IMR-90 (cell line): ENCODE data around the gene ANP32A. TPM values are rescaled to one million over a fixed set of nuclear protein-coding genes. Genes with fewer than 3 reads are reported as not detected.

Source experiments
- ATAC-seq: fragments of 200-7000 bp; cut with Tn5 transposase; 2 replicates; pipeline ENCODE4 v1.9.1; 2020; ENCODE audit warnings: low read depth, mild to moderate bottlenecking, moderate library complexity
- BruUV-seq: library from RNA; stranded (reverse); fragments of 400-500 nt; replicated peaks from 2 replicates; lab custom pipeline; 2021; lab: Mats Ljungman, UMichigan
- CTCF ChIA-PET: fragments of 300-600 bp; formaldehyde crosslinking; extraction: SDS; loops from one replicate; lab custom pipeline; 2021; ENCODE audit warnings: antibody characterized with exemption; lab: Yijun Ruan, JAX
- POLR2A ChIA-PET: fragments of 300-600 bp; sonication (Branson Sonifier 250); formaldehyde crosslinking; loops from one replicate; lab custom pipeline; 2022; ENCODE audit warnings: antibody characterized with exemption; ENCODE audit not compliant: unreplicated experiment; lab: Charles Lee
- DNase-seq: peaks from one replicate; pipeline ENCODE4 v3.0.0; 2013
- H2AFZ ChIP-seq: replicated peaks from 2 replicates; pipeline ENCODE3; 2013; ENCODE audit warnings: low read length, mild to moderate bottlenecking; ENCODE audit not compliant: poor library complexity
- H2AK5ac ChIP-seq: 2 replicates; pipeline ENCODE4 v1.6.1; 2013; ENCODE audit warnings: low read depth, low read length, inconsistent platforms
- H2AK9ac ChIP-seq: replicated peaks from 2 replicates; pipeline ENCODE3; 2013; ENCODE audit warnings: mild to moderate bottlenecking, low read depth, low read length, moderate library complexity; ENCODE audit not compliant: poor library complexity
- H2BK120ac ChIP-seq: 2 replicates; pipeline ENCODE4 v1.6.1; 2013; ENCODE audit warnings: low read depth, low read length, inconsistent platforms
- H2BK15ac ChIP-seq: 3 replicates; pipeline ENCODE4 v1.6.1; 2013; ENCODE audit warnings: low read depth, low read length, inconsistent platforms
- H2BK20ac ChIP-seq: 2 replicates; pipeline ENCODE4 v1.6.1; 2013; ENCODE audit warnings: low read depth, mild to moderate bottlenecking, inconsistent platforms, low read length, moderate library complexity
- H2BK5ac ChIP-seq: 2 replicates; pipeline ENCODE4 v1.6.1; 2013; ENCODE audit warnings: mild to moderate bottlenecking, low read depth, low read length, inconsistent platforms; ENCODE audit not compliant: poor library complexity, severe bottlenecking
- H3K14ac ChIP-seq: replicated peaks from 2 replicates; pipeline ENCODE4 v1.6.1; 2013; ENCODE audit warnings: low read depth, low read length, inconsistent platforms
- H3K18ac ChIP-seq: 2 replicates; pipeline ENCODE4 v1.6.1; 2013; ENCODE audit warnings: low read depth, low read length, control low read depth
- H3K23ac ChIP-seq: 2 replicates; pipeline ENCODE4 v1.6.1; 2013; ENCODE audit warnings: low read depth, low read length, inconsistent platforms
- H3K27ac ChIP-seq: 2 replicates; pipeline ENCODE4 v1.5.1; 2013; ENCODE audit warnings: mild to moderate bottlenecking, control low read depth, low read length; ENCODE audit not compliant: insufficient read depth
- H3K27me3 ChIP-seq: 2 replicates; pipeline ENCODE4 v1.6.1; 2013; ENCODE audit warnings: low read length; ENCODE audit not compliant: control insufficient read depth, insufficient read depth
- H3K36me3 ChIP-seq: 2 replicates; pipeline ENCODE4 v1.6.1; 2013; ENCODE audit warnings: low read length, mixed read lengths; ENCODE audit not compliant: control insufficient read depth, insufficient read depth
- H3K4ac ChIP-seq: 2 replicates; pipeline ENCODE4 v1.6.1; 2013; ENCODE audit warnings: low read depth, low read length, inconsistent platforms
- H3K4me1 ChIP-seq: 2 replicates; pipeline ENCODE4 v1.6.1; 2013; ENCODE audit warnings: low read length, mixed read lengths; ENCODE audit not compliant: control insufficient read depth, insufficient read depth
- H3K4me2 ChIP-seq: 2 replicates; pipeline ENCODE4 v1.6.1; 2013; ENCODE audit warnings: low read depth, mild to moderate bottlenecking, control low read depth, low read length, moderate library complexity
- H3K4me3 ChIP-seq: 2 replicates; pipeline ENCODE4 v1.5.1; 2013; ENCODE audit warnings: low read depth, mild to moderate bottlenecking, control low read depth, low read length, moderate library complexity; ENCODE audit not compliant: insufficient read depth
- H3K56ac ChIP-seq: 2 replicates; pipeline ENCODE4 v1.6.1; 2013; ENCODE audit warnings: low read length, inconsistent platforms; ENCODE audit not compliant: insufficient read depth; ENCODE audit errors: extremely low read depth
- H3K79me1 ChIP-seq, 2 experiments: 2 replicates each; pipeline ENCODE4 v1.6.1; 2013; ENCODE audit warnings: low read length in 2 of 2, inconsistent platforms in 1 of 2, low read depth in 1 of 2
- H3K9ac ChIP-seq: 2 replicates; pipeline ENCODE4 v1.6.1; 2013; ENCODE audit warnings: low read depth, low read length, control low read depth
- H3K9me1 ChIP-seq: 2 replicates; pipeline ENCODE4 v1.6.1; 2013; ENCODE audit warnings: low read length, inconsistent platforms; ENCODE audit not compliant: insufficient read depth
- H3K9me3 ChIP-seq: 2 replicates; pipeline ENCODE4 v1.6.1; 2013; ENCODE audit warnings: low read length; ENCODE audit not compliant: control insufficient read depth, insufficient read depth
- H4K20me1 ChIP-seq: 2 replicates; pipeline ENCODE4 v1.6.1; 2013; ENCODE audit warnings: low read length, inconsistent platforms; ENCODE audit not compliant: insufficient read depth
- H4K5ac ChIP-seq: 2 replicates; pipeline ENCODE4 v1.6.1; 2013; ENCODE audit warnings: mild to moderate bottlenecking, low read depth, low read length, control low read depth
- H4K8ac ChIP-seq, 2 experiments: 2 replicates each; pipeline ENCODE4 v1.6.1; 2013; ENCODE audit warnings: low read depth in 2 of 2, low read length in 2 of 2, control low read depth in 1 of 2, inconsistent platforms in 1 of 2
- H4K91ac ChIP-seq: 2 replicates; pipeline ENCODE4 v1.6.1; 2013; ENCODE audit warnings: low read depth, low read length, inconsistent platforms; ENCODE audit not compliant: insufficient read depth
- POLR2A ChIP-seq: IDR thresholded peaks from 2 replicates; pipeline ENCODE4 v1.6.1; 2012; ENCODE audit warnings: mild to moderate bottlenecking, low read depth, low read length
- WGBS, 2 experiments: methylation state at CpG; one replicate each; pipeline versions ENCODE4 v1.1.5 to v1.1.7; 2013; ENCODE audit warnings: missing lambda C conversion rate in 2 of 2; ENCODE audit not compliant: insufficient read length in 1 of 2; ENCODE audit errors: extremely low coverage in 2 of 2; 5-methylcytosine and 5-hydroxymethylcytosine counted together
- dilution Hi-C: fragments of 300-500 bp; cut with HindIII; formaldehyde crosslinking; loops from one replicate; pipeline ENCODE4 v1.14.3; 2018; ENCODE audit warnings: low sequenced_read_pairs; ENCODE audit not compliant: unreplicated experiment
- in situ Hi-C: fragments of 300-500 bp; cut with MboI; formaldehyde crosslinking; loops from 3 replicates; pipeline ENCODE4 v1.14.3; 2019; ENCODE audit warnings: low sequenced_read_pairs, inconsistent platforms, mixed read lengths
- intact Hi-C: fragments of 100-400 bp; cut with micrococcal nuclease; formaldehyde crosslinking; loops from 2 replicates; pipeline ENCODE4 v1.10.0; 2022
- polyA plus RNA-seq, 3 experiments: library from polyadenylated mRNA; depleted of rRNA; stranded (reverse); fragments of >200 nt; gene quantifications; 2 replicates each; pipeline ENCODE4 v1.2.3, GENCODE V29; 2012; ENCODE audit warnings: low replicate concordance in 1 of 3
- total RNA-seq: library from RNA; depleted of rRNA; stranded (reverse); fragments of >200 nt; gene quantifications from 2 replicates; pipeline ENCODE4 v1.2.3, GENCODE V29; 2012

The ANP32A gene
- total and polyA plus RNA-seq, 2 of the 4 experiments (the other 2 are of a cell fraction) = 62.4 to 72.8 TPM

- ATAC-seq (no peak), DNase-seq (no peak)
- Histone ChIP-seq H2AK9ac (no peak overlapping the region), H3K9me3 (no peaks in the 10 kb centered on the region; the same call in 1 of the 2 replicates), H3K79me1 (no peaks in the 10 kb centered on the region), H4K91ac (no peak overlapping the region), H3K4me1 (no peaks in the 10 kb centered on the region), H3K18ac (no peak overlapping the region), H2BK20ac (no peak overlapping the region), H3K4ac (no peak overlapping the region), H3K4me2 (no peak overlapping the region), H3K36me3 (no peaks in the 10 kb centered on the region), H4K20me1 (no peaks in the 10 kb centered on the region), H3K4me3 (no peak overlapping the region), H4K8ac (no peak overlapping the region), H2AK5ac (no peak overlapping the region), H2BK5ac (no peak overlapping the region), H3K27me3 (peaks cover 11% of the 10 kb centered on the region), H3K27ac (no peak overlapping the region), H3K9ac (no peak overlapping the region), H2BK120ac (no peak overlapping the region), H3K23ac (no peak overlapping the region), H2BK15ac (no peak overlapping the region), H3K9me1 (no peaks in the 10 kb centered on the region), H4K5ac (no peak overlapping the region), H2AFZ (no peak overlapping the region), H3K14ac (no peak overlapping the region), H3K56ac (no peak overlapping the region)
- POLR2A ChIA-PET = no interaction called here
- dilution Hi-C loops (no loop called here), intact Hi-C loops (no loop called here), in situ Hi-C loops (no loop called here)
- CTCF ChIA-PET = interaction anchor here (1.3 kb wide), 1 partner anchor 13 kb away, joined by 3 read pairs; no protein-coding TSS in a partner anchor
- BruUV-seq = no TSS peak
- WGBS, 2 experiments = no CpG with 5 or more reads among the region's 7 CpGs
- no peak for TF ChIP-seq POLR2A
Measured at GRCh38 chr15:68749365-68749764, 71.3 kb downstream of the ANP32A start.
